Activated CD4-positive, alpha-beta T cell treated with anti-CD3 and anti-CD28 coated beads, Interleukin-2, Interleukin-6, amounts not matched to agents 100 ng/mL and 50 ng/mL, durations not matched to agents 16 hours and 8 hours (primary cell): ENCODE measurements around the gene PIWIL4.
"Not testable (repeated sequence)": the region's sequence is repeated elsewhere in the genome, so short reads cannot be mapped to it uniquely, and the experiment has no call there.

Source experiments
- DNase-seq: peaks from one replicate; pipeline ENCODE4 v3.0.0-alpha.2; 2020

Gene PIWIL4

GRCh38 chr11:94639901-94640721, 72.9 kb downstream of the PIWIL4 start:
- DNase-seq, result no peak

- no peak for DNase-seq
Measured at GRCh38 chr11:94641167-94641761, 74.1 kb downstream of the PIWIL4 start.

GRCh38 chr11:94643186-94643585, 76.0 kb downstream of the PIWIL4 start:
- DNase-seq, result not testable (repeated sequence)

GRCh38 chr11:94647926-94648325, 80.8 kb downstream of the PIWIL4 start:
- DNase-seq, result no peak

- no peak for DNase-seq
Measured at GRCh38 chr11:94648789-94649188, 81.6 kb downstream of the PIWIL4 start.

- no peak for DNase-seq
Measured at GRCh38 chr11:94649254-94649653, 82.1 kb downstream of the PIWIL4 start.

- no peak for DNase-seq
Measured at GRCh38 chr11:94649964-94650623, 82.9 kb downstream of the PIWIL4 start.

GRCh38 chr11:94650756-94651155, 83.6 kb downstream of the PIWIL4 start:
- no peak for DNase-seq

- no peak for DNase-seq
Measured at GRCh38 chr11:94652735-94653284, 85.6 kb downstream of the PIWIL4 start.

- DNase-seq, result no peak
Measured at GRCh38 chr11:94653561-94653960, 86.4 kb downstream of the PIWIL4 start.

- no peak for DNase-seq
Measured at GRCh38 chr11:94654201-94654600, 87.0 kb downstream of the PIWIL4 start.

- DNase-seq, result no peak
Measured at GRCh38 chr11:94655291-94655690, 88.1 kb downstream of the PIWIL4 start.

- no peak for DNase-seq
Measured at GRCh38 chr11:94655956-94656355, 88.8 kb downstream of the PIWIL4 start.

GRCh38 chr11:94656968-94657367, 89.8 kb downstream of the PIWIL4 start:
- DNase-seq, result no peak

GRCh38 chr11:94657629-94658028, 90.5 kb downstream of the PIWIL4 start:
- no peak for DNase-seq

GRCh38 chr11:94658386-94658785, 91.2 kb downstream of the PIWIL4 start:
- DNase-seq, result no peak

GRCh38 chr11:94658888-94659287, 91.7 kb downstream of the PIWIL4 start:
- no peak for DNase-seq

GRCh38 chr11:94661444-94661843, 94.3 kb downstream of the PIWIL4 start:
- no peak for DNase-seq

GRCh38 chr11:94662065-94662779, 95.1 kb downstream of the PIWIL4 start:
- DNase-seq, result no peak

- DNase-seq, result no peak
Measured at GRCh38 chr11:94662846-94663390, 95.8 kb downstream of the PIWIL4 start.

GRCh38 chr11:94664346-94664745, 97.2 kb downstream of the PIWIL4 start:
- no peak for DNase-seq

- DNase-seq, result no peak
Measured at GRCh38 chr11:94665116-94665659, 98.0 kb downstream of the PIWIL4 start.
